Loucy (cell line): ENCODE data around the gene AMZ1.
"Not testable (repeated sequence)": the region's sequence is repeated elsewhere in the genome, so short reads cannot be mapped to it uniquely, and the experiment has no call there.

Source experiments
- H2AFZ ChIP-seq: fragments of 200-600 bp; sonication (generic); 2 replicates; pipeline ENCODE4 v1.6.0; 2016; ENCODE audit warnings: antibody characterized with exemption, mild to moderate bottlenecking, low read length, moderate library complexity
- H3F3A ChIP-seq: fragments of 200-600 bp; 2 replicates; pipeline ENCODE4 v1.6.0; 2016; ENCODE audit warnings: antibody characterized with exemption, low read depth, mild to moderate bottlenecking
- H3K27me3 ChIP-seq: fragments of 200-600 bp; sonication (generic); 2 replicates; pipeline ENCODE4 v1.6.1; 2014; ENCODE audit warnings: low read length, mild to moderate bottlenecking; ENCODE audit not compliant: insufficient read depth, poor library complexity, severe bottlenecking
- H3K36me3 ChIP-seq: fragments of 200-600 bp; sonication (generic); 2 replicates; pipeline ENCODE4 v1.6.1; 2016; ENCODE audit warnings: low read length; ENCODE audit not compliant: insufficient read depth
- H3K4me1 ChIP-seq: fragments of 200-600 bp; sonication (generic); 2 replicates; pipeline ENCODE4 v1.5.1; 2014; ENCODE audit warnings: low read length, mild to moderate bottlenecking; ENCODE audit not compliant: insufficient read depth, poor library complexity, severe bottlenecking
- H3K4me2 ChIP-seq: fragments of 200-600 bp; sonication (generic); 2 replicates; pipeline ENCODE4 v1.6.0; 2014; ENCODE audit warnings: antibody characterized with exemption, low read length, low read depth, mild to moderate bottlenecking; ENCODE audit not compliant: poor library complexity, severe bottlenecking
- H3K4me3 ChIP-seq: fragments of 200-600 bp; sonication (generic); 2 replicates; pipeline ENCODE4 v1.5.1; 2014; ENCODE audit warnings: low read length, mild to moderate bottlenecking, mixed read lengths; ENCODE audit not compliant: poor library complexity, severe bottlenecking
- H3K79me2 ChIP-seq: fragments of 200-600 bp; sonication (generic); 2 replicates; pipeline ENCODE4 v1.6.1; 2014; ENCODE audit warnings: low read length; ENCODE audit not compliant: insufficient read depth
- H3K9ac ChIP-seq: fragments of 200-600 bp; sonication (generic); 2 replicates; pipeline ENCODE4 v1.6.0; 2014; ENCODE audit warnings: mild to moderate bottlenecking, low read depth, low read length, moderate library complexity; ENCODE audit not compliant: poor library complexity, severe bottlenecking
- H3K9me2 ChIP-seq: fragments of 200-600 bp; sonication (generic); replicated peaks from 2 replicates; pipeline ENCODE4 v1.6.1; 2016; ENCODE audit warnings: low read depth, low read length, mixed read lengths
- H3K9me3 ChIP-seq: fragments of 200-600 bp; sonication (generic); 2 replicates; pipeline ENCODE4 v1.6.1; 2014; ENCODE audit warnings: mild to moderate bottlenecking, antibody characterized with exemption, low read length, low read depth; ENCODE audit not compliant: insufficient read depth
- H4K20me1 ChIP-seq: fragments of 200-600 bp; sonication (generic); 2 replicates; pipeline ENCODE4 v1.6.0; 2014; ENCODE audit warnings: antibody characterized with exemption, low read length, mild to moderate bottlenecking; ENCODE audit not compliant: insufficient read depth, poor library complexity, severe bottlenecking
- EZH2phosphoT487 ChIP-seq: fragments of 200-600 bp; IDR thresholded peaks from 2 replicates; pipeline ENCODE4 v1.6.1; 2018; ENCODE audit warnings: antibody characterized with exemption, mild to moderate bottlenecking, moderate library complexity, borderline replicate concordance
- TF ChIP-seq, protein P1 (sequence below): fragments of 200-600 bp; sonication (generic); conservative IDR thresholded peaks from 2 replicates; pipeline ENCODE4 v1.5.1; 2014; ENCODE audit warnings: mild to moderate bottlenecking, antibody characterized with exemption, low read length

AMZ1 gene

DNA sequence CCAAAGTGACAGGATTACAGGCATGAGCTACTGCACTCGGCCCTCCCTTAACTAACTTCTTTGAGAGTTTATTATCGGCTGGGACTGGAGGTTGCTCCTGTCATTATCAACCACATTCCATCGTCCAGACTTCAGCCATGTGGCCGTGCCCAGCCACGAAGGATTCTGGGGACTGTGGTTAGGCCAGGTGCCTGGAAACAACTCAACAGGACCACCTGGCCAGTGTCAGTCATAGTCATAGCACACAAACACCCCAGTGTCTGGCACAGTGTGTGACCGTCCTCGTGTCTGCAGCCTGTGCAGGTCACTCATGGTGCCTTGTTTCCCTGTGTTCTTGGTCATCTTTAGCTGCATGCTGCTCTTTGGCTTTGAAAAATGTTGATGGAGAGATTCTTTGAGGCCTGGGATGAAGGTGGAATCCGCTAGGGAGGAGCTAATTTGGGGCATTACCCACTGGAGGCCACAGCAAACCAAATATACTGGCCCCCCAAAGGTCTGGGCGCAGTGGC is 12.7 kb upstream of the AMZ1 start:
- no peaks in the 10 kb centered on the region for H3K79me2 ChIP-seq
- no peak overlapping the region for H3K9ac ChIP-seq
- TF ChIP-seq, protein P1, sequence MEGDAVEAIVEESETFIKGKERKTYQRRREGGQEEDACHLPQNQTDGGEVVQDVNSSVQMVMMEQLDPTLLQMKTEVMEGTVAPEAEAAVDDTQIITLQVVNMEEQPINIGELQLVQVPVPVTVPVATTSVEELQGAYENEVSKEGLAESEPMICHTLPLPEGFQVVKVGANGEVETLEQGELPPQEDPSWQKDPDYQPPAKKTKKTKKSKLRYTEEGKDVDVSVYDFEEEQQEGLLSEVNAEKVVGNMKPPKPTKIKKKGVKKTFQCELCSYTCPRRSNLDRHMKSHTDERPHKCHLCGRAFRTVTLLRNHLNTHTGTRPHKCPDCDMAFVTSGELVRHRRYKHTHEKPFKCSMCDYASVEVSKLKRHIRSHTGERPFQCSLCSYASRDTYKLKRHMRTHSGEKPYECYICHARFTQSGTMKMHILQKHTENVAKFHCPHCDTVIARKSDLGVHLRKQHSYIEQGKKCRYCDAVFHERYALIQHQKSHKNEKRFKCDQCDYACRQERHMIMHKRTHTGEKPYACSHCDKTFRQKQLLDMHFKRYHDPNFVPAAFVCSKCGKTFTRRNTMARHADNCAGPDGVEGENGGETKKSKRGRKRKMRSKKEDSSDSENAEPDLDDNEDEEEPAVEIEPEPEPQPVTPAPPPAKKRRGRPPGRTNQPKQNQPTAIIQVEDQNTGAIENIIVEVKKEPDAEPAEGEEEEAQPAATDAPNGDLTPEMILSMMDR, result no peak
- TF ChIP-seq EZH2phosphoT487, result no peak
- H3K36me3 ChIP-seq, result no peaks in the 10 kb centered on the region
- H3F3A ChIP-seq, result no peaks in the 10 kb centered on the region
- H3K9me2 ChIP-seq, result no peaks in the 10 kb centered on the region
- no peak overlapping the region for H3K4me3 ChIP-seq
- no peak overlapping the region for H2AFZ ChIP-seq
- H3K9me3 ChIP-seq, result no peaks in the 10 kb centered on the region
- H3K27me3 ChIP-seq, result no peaks in the 10 kb centered on the region
- no peaks in the 10 kb centered on the region for H4K20me1 ChIP-seq
- H3K4me2 ChIP-seq, result no peak overlapping the region
- peaks cover 13% of the 10 kb centered on the region for H3K4me1 ChIP-seq

DNA sequence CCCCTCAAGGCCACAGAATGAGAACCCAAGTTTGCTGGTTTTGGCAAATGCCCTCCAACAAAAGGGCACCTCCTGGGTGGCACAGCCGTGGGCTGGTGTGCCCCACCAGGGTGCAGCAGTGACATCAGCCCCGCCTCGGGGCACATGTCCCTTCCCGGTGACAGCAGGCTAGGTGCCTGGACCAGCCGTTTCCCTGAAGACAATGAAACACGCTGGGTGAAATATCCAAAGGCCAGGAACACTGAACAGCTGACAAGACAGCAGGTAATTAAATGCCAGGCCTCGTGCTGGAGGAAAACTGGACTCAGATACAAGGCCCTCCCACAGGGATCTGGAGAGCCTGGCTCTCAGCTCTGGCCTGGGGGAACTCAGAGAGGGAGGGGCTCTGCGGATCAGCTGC is 11.4 kb upstream of the AMZ1 start:
- H3K9ac ChIP-seq, H3K9me2 ChIP-seq, H3K9me3 ChIP-seq, H3K4me1 ChIP-seq, H3F3A ChIP-seq, H3K4me3 ChIP-seq, H3K36me3 ChIP-seq, H4K20me1 ChIP-seq, H3K79me2 ChIP-seq, H3K27me3 ChIP-seq, H2AFZ ChIP-seq, H3K4me2 ChIP-seq: not testable (repeated sequence)

DNA sequence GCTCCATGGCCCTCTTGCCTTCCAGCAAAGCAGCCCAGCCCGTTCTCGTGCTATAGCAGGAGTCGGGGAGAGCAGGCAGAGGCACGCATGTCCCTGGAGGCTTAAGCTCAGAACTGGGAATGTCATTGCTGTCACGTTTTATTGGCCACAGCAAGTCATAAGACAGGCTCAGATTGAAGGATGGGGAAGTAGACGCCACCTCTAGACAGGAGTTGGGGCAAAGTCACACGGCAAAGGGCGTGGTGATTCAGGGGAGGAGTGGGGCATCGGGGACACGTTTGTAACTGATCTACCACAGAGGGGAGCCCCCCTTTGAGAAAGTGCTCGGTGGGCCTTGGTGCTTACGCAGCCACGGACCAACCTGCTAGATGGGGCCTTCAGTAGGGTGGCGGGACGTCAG is 9.5 kb upstream of the AMZ1 start:
- not testable (repeated sequence) for H3K4me1 ChIP-seq, H3K9me2 ChIP-seq, H3K4me3 ChIP-seq, H3F3A ChIP-seq, H2AFZ ChIP-seq, H3K36me3 ChIP-seq, H3K4me2 ChIP-seq, H3K9ac ChIP-seq, H3K27me3 ChIP-seq, H3K79me2 ChIP-seq, H3K9me3 ChIP-seq, H4K20me1 ChIP-seq

DNA sequence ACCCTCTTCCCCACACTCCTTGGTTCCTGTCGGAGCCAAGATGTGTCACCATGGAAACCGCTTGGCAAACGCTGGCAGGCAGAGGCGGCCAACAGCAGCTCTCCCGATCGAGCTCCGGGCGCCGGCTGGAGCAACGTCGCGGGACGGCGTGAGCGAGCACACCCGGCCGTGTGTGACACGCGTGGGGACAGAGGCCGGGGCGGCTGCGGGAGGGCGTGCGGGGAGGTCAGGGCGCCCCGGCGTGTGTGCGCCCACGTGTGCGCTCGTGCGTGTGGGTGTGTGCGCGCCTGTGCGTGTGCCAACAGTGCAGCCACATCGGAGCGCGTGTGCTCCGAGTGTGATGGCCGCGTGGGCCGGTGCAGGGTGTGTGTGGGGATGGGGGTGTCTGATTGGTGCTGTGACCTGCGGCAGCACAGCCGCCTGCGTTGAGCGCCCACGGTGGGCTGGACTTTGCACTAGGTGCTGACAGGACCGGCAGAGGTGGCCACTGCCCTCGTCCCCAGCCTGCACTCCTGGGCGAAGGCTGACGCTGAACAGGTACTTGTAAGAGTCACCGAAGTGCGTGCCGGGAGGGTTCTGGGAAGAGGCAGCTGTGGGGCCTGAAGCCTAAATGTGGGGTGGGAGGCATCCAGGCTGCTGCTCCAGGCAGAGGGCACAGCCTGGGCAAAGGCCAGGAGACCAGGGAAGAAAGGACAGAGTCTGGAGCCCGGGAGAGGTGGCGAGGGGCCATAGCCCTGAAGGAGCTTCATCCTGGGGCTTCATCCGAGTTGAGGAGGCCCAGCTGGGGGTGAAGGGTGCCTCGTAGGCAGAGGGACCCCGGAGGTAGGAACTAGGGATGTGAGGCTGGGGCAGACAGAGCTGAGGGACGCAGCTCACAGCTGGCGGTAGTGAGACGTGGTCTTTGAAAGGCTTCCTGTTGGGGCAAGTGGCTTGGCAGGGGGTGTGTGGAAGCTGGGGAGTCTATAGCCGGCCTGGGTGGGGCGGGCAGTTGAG is 8.6 kb upstream of the AMZ1 start:
- H3K27me3 ChIP-seq, H4K20me1 ChIP-seq, H3K79me2 ChIP-seq, H3K9me2 ChIP-seq, H3K9me3 ChIP-seq, H2AFZ ChIP-seq, H3K36me3 ChIP-seq, H3F3A ChIP-seq, H3K4me3 ChIP-seq, H3K4me1 ChIP-seq: not testable (repeated sequence)
- H3K4me2 ChIP-seq, result peak overlapping the region; percentile 26
- H3K9ac ChIP-seq, result peak overlapping the region; percentile 11
